NCI-H2029 treated with DMSO at 0.1 percent for 48 hours (cell line): ENCODE results near the gene ITPR2.

Source experiments
- DNase-seq: peaks from one replicate; lab custom pipeline; 2025; lab: John Stamatoyannopoulos, UW

The ITPR2 gene

DNA sequence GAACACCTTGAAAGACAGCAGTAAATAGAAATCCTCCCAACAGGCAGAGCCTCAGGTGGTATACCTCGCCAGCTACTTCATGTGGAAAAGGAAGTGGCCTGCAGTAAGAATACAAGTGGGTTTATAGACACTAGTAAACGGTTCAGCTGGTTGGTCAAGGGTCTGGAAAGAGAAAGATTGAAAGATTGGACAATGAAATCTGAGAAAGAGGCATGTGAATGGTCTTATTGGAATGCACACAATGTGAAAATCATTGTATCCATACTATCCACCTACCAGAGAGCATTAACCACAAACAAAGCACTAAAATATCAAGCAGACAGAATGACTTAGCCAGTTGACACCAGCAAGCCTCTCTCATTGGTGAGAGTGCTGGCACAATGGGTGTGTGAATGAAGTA, 539.4 kb downstream of the ITPR2 start:
- DNase-seq = no peak

DNA sequence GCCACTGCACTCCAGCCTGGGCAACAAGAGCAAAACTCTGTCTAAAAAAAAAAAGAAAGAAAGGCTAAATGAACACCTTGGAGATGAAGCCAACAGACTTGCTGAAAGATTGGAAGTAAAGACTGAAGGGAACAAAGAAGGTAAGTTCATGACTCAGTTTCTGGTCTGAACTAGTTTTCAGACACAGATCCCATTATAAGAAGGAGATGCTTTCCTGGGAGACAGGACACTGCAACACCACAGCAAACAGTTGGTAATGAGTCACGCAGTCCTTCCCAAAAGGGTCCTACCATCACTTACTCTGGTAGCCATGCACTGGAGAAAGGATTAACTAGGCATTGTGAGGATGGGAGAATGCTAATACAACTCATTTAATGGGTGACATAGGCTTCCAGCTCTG, 540.4 kb downstream of the ITPR2 start:
- DNase-seq = no peak

DNA sequence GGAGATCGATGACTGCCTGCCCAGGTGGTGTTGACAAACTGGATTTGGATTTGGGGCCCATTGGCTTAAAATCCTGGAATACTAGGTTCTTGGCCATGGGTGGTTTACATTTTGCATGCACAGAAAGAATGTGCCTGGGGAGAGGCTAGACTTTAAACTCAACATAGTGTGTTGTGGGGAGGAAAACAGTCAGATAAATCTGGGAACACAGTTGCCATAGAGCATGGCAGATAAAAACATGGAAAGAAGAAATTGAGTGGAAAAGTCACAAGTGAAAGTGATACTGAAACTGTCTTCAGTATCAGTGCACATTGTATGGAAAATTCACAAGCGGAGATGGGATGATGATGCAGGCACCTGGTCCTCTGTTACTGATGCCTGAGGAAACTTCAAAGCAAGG, 542.4 kb downstream of the ITPR2 start:
- no peak for DNase-seq

DNA sequence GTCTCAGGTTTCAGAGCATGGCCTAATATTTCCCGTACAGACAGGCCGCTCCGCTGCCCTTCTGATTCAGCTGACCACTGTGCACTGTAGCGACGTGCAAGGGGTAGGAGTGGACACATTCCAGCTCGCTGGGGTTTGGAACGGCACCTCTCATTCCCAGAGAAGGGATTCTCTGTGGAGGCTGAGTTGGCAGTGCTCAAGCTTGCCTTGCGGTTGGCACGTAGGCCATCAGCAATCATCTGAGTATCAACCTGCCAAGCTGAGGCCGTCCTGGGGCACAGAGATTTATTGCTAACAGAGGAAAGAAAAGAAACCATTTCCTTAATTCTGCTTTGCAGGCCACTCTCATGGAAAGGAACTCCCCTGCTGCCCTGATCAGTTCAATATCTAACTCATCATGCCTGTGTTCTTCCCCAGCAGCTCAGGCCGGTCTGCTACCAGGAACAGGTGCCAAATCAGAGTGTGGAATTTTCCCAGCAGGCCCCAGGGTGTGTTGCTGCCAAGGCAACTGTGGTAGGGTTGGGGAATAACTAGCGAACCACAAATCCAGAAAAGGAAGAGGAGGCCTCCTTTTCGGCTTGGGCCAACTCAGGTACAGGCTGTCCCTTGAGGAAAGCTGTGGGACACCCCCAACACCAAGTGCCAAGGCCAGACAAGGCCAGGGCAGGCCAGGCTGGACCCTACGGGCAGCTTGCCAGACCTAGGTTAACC, 545.2 kb downstream of the ITPR2 start:
- DNase-seq = no peak
